ENCODE measurements around the gene COL15A1.
A peak's percentile ranks its signal among the peaks of the same experiment; 100 is the strongest.

Gene COL15A1

DNA sequence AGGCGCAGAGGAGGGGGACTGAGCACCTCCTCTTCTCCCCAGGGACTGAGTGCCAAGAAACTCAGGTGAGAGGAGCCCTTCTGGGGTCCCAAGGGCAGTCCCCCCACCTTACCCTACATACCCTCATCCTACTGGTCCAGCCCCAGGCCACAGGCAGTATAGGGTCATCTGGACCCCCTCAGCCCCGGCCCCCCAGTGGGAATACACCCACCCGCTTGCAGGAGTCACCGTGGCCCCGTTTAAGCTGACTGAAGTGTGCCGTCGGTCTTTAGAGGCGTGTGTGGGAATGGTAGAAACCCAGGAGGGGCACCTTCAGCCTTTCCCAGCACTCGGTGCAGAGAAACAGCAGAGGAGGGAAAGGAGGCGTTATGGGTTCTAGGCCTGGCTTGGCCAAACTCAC lies 30.8 kb downstream of the COL15A1 start:
- no peak overlapping the region for H3K4me3 ChIP-seq (ENCODE audit: low read depth, low read length)
- in situ Hi-C loops (cut with HindIII; ENCODE audit: low sequenced_read_pairs), result no loop called here
- no peak for DNase-seq (ENCODE audit: low read depth, low spot score)
- TF ChIP-seq, protein P1, sequence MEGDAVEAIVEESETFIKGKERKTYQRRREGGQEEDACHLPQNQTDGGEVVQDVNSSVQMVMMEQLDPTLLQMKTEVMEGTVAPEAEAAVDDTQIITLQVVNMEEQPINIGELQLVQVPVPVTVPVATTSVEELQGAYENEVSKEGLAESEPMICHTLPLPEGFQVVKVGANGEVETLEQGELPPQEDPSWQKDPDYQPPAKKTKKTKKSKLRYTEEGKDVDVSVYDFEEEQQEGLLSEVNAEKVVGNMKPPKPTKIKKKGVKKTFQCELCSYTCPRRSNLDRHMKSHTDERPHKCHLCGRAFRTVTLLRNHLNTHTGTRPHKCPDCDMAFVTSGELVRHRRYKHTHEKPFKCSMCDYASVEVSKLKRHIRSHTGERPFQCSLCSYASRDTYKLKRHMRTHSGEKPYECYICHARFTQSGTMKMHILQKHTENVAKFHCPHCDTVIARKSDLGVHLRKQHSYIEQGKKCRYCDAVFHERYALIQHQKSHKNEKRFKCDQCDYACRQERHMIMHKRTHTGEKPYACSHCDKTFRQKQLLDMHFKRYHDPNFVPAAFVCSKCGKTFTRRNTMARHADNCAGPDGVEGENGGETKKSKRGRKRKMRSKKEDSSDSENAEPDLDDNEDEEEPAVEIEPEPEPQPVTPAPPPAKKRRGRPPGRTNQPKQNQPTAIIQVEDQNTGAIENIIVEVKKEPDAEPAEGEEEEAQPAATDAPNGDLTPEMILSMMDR (IDR thresholded peaks at IDR 0.05; ENCODE audit: low read depth, low read length), result no peak

DNA sequence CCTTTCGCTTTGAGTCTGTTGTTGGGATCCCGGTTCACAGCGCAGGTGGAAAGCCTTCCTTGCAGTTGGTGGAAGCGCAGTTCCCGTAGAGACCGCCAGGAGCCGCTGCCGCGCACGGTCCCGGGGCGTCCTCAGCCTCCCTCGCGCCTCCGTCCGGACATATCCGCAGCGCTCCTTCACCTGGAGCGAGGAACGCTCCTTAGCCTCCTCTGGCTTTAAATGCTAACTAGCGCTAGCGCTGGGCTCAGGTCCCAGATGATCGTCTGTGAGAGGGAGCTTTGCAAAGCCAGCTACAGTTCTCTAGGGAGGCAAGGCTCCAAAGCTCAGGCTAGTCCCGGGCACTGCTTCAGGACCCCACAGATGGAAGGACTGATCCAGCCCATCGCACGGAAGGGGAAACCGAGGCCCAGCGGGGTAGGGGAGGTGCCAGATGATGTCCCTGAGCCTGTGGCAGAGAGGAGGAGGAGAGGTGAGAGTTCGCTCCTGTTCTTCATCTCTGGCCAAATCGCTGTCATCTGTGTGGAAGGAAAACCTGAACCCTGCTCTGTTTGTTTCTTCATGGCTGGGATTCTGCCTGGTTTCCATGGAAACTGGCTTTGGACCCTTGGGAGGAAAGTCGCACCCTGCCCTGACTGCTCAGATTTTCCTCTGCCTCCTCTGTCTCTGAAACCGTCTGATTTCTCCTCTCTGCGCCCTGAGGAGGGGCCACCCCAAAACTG lies 31.4 kb downstream of the COL15A1 start:
- in situ Hi-C loops (cut with HindIII; ENCODE audit: low sequenced_read_pairs), result no loop called here
- H3K4me3 ChIP-seq (ENCODE audit: low read depth, low read length), result peak overlapping the region; percentile 18
- TF ChIP-seq, protein P1 (IDR thresholded peaks at IDR 0.05; ENCODE audit: low read depth, low read length), result peak; percentile 100
- peak; percentile 75 for DNase-seq (ENCODE audit: low read depth, low spot score)

DNA sequence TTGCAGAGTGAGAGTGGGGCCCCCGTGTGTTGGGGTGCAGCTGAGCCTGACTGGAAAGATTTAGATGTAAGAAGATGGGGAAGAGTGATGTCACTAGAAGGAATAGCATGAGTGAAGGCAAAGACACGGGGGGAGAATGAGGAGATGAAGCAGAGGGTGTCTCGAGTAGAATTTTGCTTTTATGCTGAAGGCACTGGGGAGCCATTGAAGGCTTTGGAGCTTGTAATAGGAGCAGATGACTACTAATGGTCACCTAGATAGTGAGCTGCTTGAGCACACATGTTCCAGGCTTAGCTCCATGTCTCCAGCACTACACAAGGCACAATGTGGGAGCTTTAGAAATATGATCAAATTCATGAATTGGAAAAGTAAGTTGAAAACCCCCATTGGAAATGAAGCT lies 32.1 kb downstream of the COL15A1 start:
- no peak overlapping the region for H3K4me3 ChIP-seq (ENCODE audit: low read depth, low read length)
- TF ChIP-seq, protein P1 (IDR thresholded peaks at IDR 0.05; ENCODE audit: low read depth, low read length), result no peak
- in situ Hi-C loops (cut with HindIII; ENCODE audit: low sequenced_read_pairs), result no loop called here

DNA sequence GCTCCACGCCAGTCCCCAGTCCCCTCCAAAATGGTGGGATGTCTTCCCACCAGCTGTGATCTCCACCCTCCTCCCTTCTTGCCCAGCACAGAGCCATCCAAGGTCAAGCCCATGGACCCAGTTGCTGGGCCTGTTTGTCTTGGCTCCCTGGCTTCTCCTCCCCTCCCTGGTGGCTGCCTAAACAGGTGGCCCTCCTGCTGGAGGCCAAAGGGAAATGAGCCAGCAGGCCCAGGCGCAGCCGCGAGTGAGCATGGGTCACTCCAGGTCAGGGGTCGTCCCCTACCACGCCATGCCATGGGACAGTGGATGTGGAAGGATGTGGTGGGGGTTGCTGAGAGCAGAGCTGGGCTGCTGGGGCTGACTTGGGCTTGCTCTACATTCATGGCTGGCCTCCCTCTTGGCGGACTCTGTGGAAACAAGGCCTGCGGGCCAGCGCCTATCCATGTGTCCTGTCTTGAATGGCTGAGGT lies 33.6 kb downstream of the COL15A1 start:
- no peak overlapping the region for H3K4me3 ChIP-seq (ENCODE audit: low read depth, low read length)
- TF ChIP-seq, protein P1 (IDR thresholded peaks at IDR 0.05; ENCODE audit: low read depth, low read length), result no peak
- DNase-seq (ENCODE audit: low read depth, low spot score), result no peak
- in situ Hi-C loops (cut with HindIII; ENCODE audit: low sequenced_read_pairs), result no loop called here

More for the DNA sequence above, 32.1 kb downstream of the COL15A1 start:
- DNase-seq (ENCODE audit: low read depth, low spot score), result no peak

DNA sequence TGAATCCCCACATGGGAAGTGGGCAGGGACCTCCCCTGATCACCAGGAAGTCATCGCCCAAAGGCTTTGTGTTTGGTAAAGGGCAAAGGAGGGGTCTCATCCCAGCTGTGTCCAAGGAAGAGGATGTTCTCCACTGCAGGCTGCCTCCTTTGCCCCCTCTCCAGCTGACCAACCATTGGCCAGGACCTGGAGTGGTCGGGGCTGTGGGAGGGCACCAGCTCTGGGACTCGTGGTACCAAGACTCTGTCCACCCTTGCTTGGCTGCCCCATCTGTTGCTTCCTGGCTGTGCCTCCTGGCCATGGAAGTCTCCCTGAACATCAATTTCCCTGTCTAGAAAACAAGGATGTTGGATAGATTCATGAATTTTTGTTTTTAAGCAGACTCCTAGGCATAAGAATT lies 34.1 kb downstream of the COL15A1 start:
- H3K4me3 ChIP-seq (ENCODE audit: low read depth, low read length), result no peak overlapping the region
- in situ Hi-C loops (cut with HindIII; ENCODE audit: low sequenced_read_pairs), result no loop called here

DNA sequence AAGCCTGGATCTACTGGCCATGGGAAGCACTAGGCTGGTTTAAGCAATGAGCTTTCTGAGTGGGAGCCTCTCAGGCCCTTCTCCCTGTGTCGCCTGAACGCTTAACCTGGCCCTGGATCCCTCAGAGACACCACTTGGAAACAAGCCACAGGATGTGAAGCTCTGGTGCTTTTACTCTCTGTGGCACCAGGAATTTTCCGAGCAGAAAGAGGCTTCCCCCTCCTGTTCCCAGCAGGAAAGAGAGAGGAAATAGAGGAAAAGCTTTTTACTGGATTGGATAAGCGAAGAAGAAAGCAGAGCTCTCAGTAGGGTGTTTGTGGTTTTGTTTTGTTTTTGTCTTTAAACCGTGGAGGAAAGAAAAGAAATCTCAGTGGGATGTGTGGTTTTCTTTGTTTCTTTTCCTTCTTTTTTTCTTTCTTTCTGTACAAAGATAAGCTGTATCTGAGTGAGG lies 34.5 kb downstream of the COL15A1 start:
- no peak overlapping the region for H3K4me3 ChIP-seq (ENCODE audit: low read depth, low read length)
- TF ChIP-seq, protein P1 (IDR thresholded peaks at IDR 0.05; ENCODE audit: low read depth, low read length), result no peak
- in situ Hi-C loops (cut with HindIII; ENCODE audit: low sequenced_read_pairs), result no loop called here
- DNase-seq (ENCODE audit: low read depth, low spot score), result peak; percentile 63

More for the DNA sequence above, 34.1 kb downstream of the COL15A1 start:
- no peak for DNase-seq (ENCODE audit: low read depth, low spot score)
- TF ChIP-seq, protein P1 (IDR thresholded peaks at IDR 0.05; ENCODE audit: low read depth, low read length), result no peak
